K562 treated with DMSO at 1 percent for 48 hours (cell line): ENCODE data around the gene PCBP1. TPM values are rescaled to one million over a fixed set of nuclear protein-coding genes. Genes with fewer than 3 reads are reported as not detected.

Experiments used
- total RNA-seq: library from RNA; unstranded; fragments of 300-600 nt; gene quantifications from 2 replicates; pipeline ENCODE4 v1.2.3, GENCODE V29; 2022; ENCODE audit warnings: low replicate concordance; ENCODE audit errors: extremely low read depth

Gene PCBP1
- 473 TPM in 1 of 2 replicates, not detected in the other for total RNA-seq

DNA sequence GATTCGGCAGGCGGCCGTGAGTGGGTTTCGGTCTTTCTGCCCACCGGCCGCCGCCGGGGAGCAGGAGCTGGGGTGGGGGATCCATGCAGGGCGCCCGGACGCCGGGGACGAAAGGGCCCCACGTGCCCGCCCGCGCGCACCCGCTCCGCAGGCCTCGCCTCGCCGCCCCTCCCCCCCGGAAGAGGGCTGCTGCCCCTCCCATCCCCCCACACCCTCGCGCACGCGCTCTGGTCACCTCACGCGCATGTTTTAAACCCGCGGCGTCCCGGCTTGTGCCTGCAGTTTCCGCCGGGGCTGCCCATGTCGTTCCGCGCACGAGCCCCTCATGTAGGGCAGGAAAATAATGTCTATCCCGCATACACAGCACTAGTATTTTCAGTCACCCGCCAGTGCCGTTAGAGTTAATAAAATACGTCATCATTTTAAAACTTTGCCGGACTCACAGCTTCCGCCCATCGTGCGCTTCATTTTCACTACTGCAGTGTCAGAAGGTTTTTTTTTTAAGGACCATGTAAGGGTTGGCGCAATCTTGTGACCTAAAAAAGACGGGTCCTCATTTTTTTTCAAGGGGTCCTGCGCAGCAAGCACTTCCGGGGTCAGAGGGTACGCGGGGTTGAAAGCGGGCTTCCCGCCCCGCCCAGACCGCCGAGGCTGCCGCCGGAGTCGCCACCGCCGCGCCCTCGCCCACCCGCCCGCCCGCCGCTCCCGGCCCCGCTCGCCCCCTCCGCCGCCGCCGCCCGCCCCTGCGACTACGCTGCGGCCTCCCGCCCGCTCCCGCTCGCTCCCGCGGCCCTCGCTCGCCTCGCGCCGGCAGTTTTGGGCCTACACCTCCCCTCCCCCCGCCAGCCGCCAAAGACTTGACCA is at the start of gene PCBP1:
Gene PCBP1, plus strand, starts transcription at position 640 of the 864 bp plus-strand sequence. CDS start 267 bp downstream, outside the sequence.

Other genes with a start within 250 kb of the PCBP1 start
- gene SNRNP27, start 193.5 kb upstream of the PCBP1 start, total RNA-seq: not detected in 2 replicates
- not detected in 2 replicates for gene MXD1, start 172.4 kb upstream of the PCBP1 start, total RNA-seq
- not detected in 2 replicates for gene ASPRV1, start 125.8 kb upstream of the PCBP1 start, total RNA-seq
- gene C2orf42, start 103.5 kb downstream of the PCBP1 start, total RNA-seq: not detected in 2 replicates
- gene TIA1, start 161.2 kb downstream of the PCBP1 start, total RNA-seq: not detected in 2 replicates
- gene PCYOX1, start 170.7 kb downstream of the PCBP1 start, total RNA-seq: not detected in 2 replicates
- gene SNRPG, start 206.3 kb downstream of the PCBP1 start, total RNA-seq: not detected in 2 replicates
- not detected in 2 replicates for gene FAM136A, start 214.6 kb downstream of the PCBP1 start, total RNA-seq